22Rv1 (cell line): ENCODE measurements around the gene MRPS16.

Experiments
- ZFX ChIP-seq: fragments of 450-650 bp; IDR thresholded peaks from 2 replicates; pipeline ENCODE4 v1.6.1; 2017; ENCODE audit warnings: antibody characterized with exemption, borderline replicate concordance
- TF ChIP-seq, protein P1 (sequence below): fragments of 450-650 bp; IDR thresholded peaks from 2 replicates; pipeline ENCODE4 v1.5.1; 2017; ENCODE audit warnings: mild to moderate bottlenecking

DNA sequence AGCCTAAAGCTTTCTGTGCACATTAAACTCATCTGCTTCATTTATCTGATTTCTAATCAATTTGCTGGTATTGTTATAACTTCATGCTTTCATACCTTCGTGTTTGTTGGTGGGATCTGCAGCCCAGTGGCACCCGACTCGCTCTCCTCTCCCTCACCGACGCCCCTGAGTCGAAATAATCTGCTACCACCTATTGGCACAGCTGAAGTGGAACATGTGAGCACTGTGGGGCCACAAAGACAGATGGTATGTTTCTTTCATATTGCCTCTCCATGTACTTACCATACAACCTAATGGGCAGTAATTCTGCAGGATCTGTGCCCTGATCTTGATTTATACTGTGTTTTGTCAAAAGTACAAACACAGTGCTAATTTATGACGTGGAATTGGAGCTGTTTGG is 17.7 kb downstream of the MRPS16 start:
- TF ChIP-seq, protein P1, sequence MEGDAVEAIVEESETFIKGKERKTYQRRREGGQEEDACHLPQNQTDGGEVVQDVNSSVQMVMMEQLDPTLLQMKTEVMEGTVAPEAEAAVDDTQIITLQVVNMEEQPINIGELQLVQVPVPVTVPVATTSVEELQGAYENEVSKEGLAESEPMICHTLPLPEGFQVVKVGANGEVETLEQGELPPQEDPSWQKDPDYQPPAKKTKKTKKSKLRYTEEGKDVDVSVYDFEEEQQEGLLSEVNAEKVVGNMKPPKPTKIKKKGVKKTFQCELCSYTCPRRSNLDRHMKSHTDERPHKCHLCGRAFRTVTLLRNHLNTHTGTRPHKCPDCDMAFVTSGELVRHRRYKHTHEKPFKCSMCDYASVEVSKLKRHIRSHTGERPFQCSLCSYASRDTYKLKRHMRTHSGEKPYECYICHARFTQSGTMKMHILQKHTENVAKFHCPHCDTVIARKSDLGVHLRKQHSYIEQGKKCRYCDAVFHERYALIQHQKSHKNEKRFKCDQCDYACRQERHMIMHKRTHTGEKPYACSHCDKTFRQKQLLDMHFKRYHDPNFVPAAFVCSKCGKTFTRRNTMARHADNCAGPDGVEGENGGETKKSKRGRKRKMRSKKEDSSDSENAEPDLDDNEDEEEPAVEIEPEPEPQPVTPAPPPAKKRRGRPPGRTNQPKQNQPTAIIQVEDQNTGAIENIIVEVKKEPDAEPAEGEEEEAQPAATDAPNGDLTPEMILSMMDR = no peak
- TF ChIP-seq ZFX = no peak
